GM18498 (cell line): ENCODE results near the gene GRAMD4.

Experiments used
- ATAC-seq: cut with Tn5 transposase; IDR thresholded peaks from one replicate; pipeline ENCODE4 v1.9.1; 2021; ENCODE audit warnings: mild to moderate bottlenecking, moderate library complexity; ENCODE audit not compliant: unreplicated experiment

GRAMD4 gene

GRCh38 chr22:46652847-46653331, 32.7 kb downstream of the GRAMD4 start:
- no peak for ATAC-seq

GRCh38 chr22:46653596-46653995, 33.4 kb downstream of the GRAMD4 start:
- no peak for ATAC-seq

- ATAC-seq: no peak
Measured at GRCh38 chr22:46654426-46654825, 34.2 kb downstream of the GRAMD4 start.

- ATAC-seq: no peak
Measured at GRCh38 chr22:46654927-46655595, 34.9 kb downstream of the GRAMD4 start.

- no peak for ATAC-seq
Measured at GRCh38 chr22:46655861-46656608, 35.8 kb downstream of the GRAMD4 start.

- no peak for ATAC-seq
Measured at GRCh38 chr22:46656856-46657654, 36.9 kb downstream of the GRAMD4 start.

- no peak for ATAC-seq
Measured at GRCh38 chr22:46657655-46657953, 37.4 kb downstream of the GRAMD4 start.

- no peak for ATAC-seq
Measured at GRCh38 chr22:46657996-46658947, 38.1 kb downstream of the GRAMD4 start.

- no peak for ATAC-seq
Measured at GRCh38 chr22:46659059-46659790, 39.0 kb downstream of the GRAMD4 start.

- no peak for ATAC-seq
Measured at GRCh38 chr22:46659791-46660186, 39.6 kb downstream of the GRAMD4 start.

GRCh38 chr22:46660604-46661201, 40.5 kb downstream of the GRAMD4 start:
- no peak for ATAC-seq

- no peak for ATAC-seq
Measured at GRCh38 chr22:46661221-46661851, 41.1 kb downstream of the GRAMD4 start.

- no peak for ATAC-seq
Measured at GRCh38 chr22:46662226-46662625, 42.0 kb downstream of the GRAMD4 start.

- no peak for ATAC-seq
Measured at GRCh38 chr22:46663001-46663400, 42.8 kb downstream of the GRAMD4 start.

- ATAC-seq: no peak
Measured at GRCh38 chr22:46663436-46664100, 43.4 kb downstream of the GRAMD4 start.

- no peak for ATAC-seq
Measured at GRCh38 chr22:46664301-46664855, 44.2 kb downstream of the GRAMD4 start.

- ATAC-seq: no peak
Measured at GRCh38 chr22:46665151-46665695, 45.0 kb downstream of the GRAMD4 start.

GRCh38 chr22:46665751-46666280, 45.6 kb downstream of the GRAMD4 start:
- no peak for ATAC-seq
